K562 (cell line): ENCODE results near the gene SSH3. TPM values are rescaled to one million over a fixed set of nuclear protein-coding genes. Genes with fewer than 3 reads are reported as not detected.
A peak's percentile ranks its signal among the peaks of the same experiment; 100 is the strongest.

Experiments used
- CREM ChIP-seq: IDR thresholded peaks from 2 replicates; pipeline ENCODE4 v1.6.1; 2014; ENCODE audit warnings: antibody characterized with exemption, low read depth
- FOXJ2 ChIP-seq: fragments of 200-800 bp; sonication (Bioruptor generic); IDR thresholded peaks from 2 replicates; pipeline ENCODE4 v1.6.1; 2016; ENCODE audit warnings: missing genetic modification characterization, missing compliant biosample characterization
- GTF2A2 ChIP-seq: IDR thresholded peaks from 2 replicates; pipeline ENCODE4 v1.6.1; 2016; ENCODE audit warnings: mild to moderate bottlenecking, missing genetic modification characterization, missing compliant biosample characterization
- RAD51 ChIP-seq: fragments of 450-650 bp; IDR thresholded peaks from 2 replicates; pipeline ENCODE4 v1.7.1; 2016; ENCODE audit warnings: low read depth, mild to moderate bottlenecking, borderline replicate concordance
- ZC3H4 ChIP-seq: sonication (generic); formaldehyde crosslinking; IDR thresholded peaks from 2 replicates; pipeline ENCODE4 v1.9.0; 2021; ENCODE audit warnings: missing genetic modification reagents, borderline replicate concordance
- ZSCAN32 ChIP-seq: fragments of 450-650 bp; formaldehyde crosslinking; IDR thresholded peaks from 2 replicates; pipeline ENCODE4 v1.4.0; 2020; ENCODE audit warnings: mild to moderate bottlenecking, moderate library complexity
- polyA plus RNA-seq, 8 experiments: library from polyadenylated mRNA; depleted of rRNA in 4 of 8; stranded (reverse) in 5 of 8; unstranded in 3 of 8; fragments of >200 nt; fragmentation: Nextera tagmentation in 2 of 8; fragmentation: Illumina TruSeq in 1 of 8; extraction: Ambion mirVana in 2 of 8; extraction: Trizol in 1 of 8; gene quantifications; 2 replicates each; pipeline versions ENCODE4 v1.2.1 to v1.2.3, GENCODE V29; 2011 to 2014; ENCODE audit warnings: inconsistent platforms in 1 of 8, missing spikeins in 1 of 8
- total RNA-seq, 7 experiments: library from RNA; depleted of rRNA in 6 of 7; stranded (reverse); fragments of >200 nt in 6 of 7; fragmentation: Illumina TruSeq in 2 of 7; extraction: Trizol in 2 of 7; gene quantifications; 2 replicates each; pipeline versions ENCODE4 v1.2.1 to v1.2.3, GENCODE V29; 2011 to 2021; ENCODE audit warnings: low replicate concordance in 1 of 7
- TF ChIP-seq, protein P1 (sequence below), 2 experiments: fragments of 450-650 bp; formaldehyde crosslinking in 1 of 2; IDR thresholded peaks; 2 replicates each; pipeline versions ENCODE4 v1.4.0 to v1.6.1; 2014 to 2020; ENCODE audit warnings: mild to moderate bottlenecking in 2 of 2, borderline replicate concordance in 1 of 2, low read depth in 1 of 2
- TF ChIP-seq, protein P2 (sequence below): fragments of 450-650 bp; IDR thresholded peaks from 2 replicates; pipeline ENCODE4 v1.6.1; 2017; ENCODE audit warnings: antibody characterized with exemption
- TF ChIP-seq, protein P3 (sequence below), 2 experiments: IDR thresholded peaks; 2 replicates each; pipeline ENCODE4 v1.6.1; 2011; ENCODE audit warnings: borderline replicate concordance in 1 of 2, control low read depth in 1 of 2, low read depth in 1 of 2, low read length in 1 of 2, mild to moderate bottlenecking in 1 of 2, mixed read lengths in 1 of 2, moderate library complexity in 1 of 2; ENCODE audit not compliant: insufficient read depth in 1 of 2, insufficient read length in 1 of 2, poor library complexity in 1 of 2, severe bottlenecking in 1 of 2; ENCODE audit errors: extremely low read depth in 1 of 2
- TF ChIP-seq, protein P4 (sequence below): sonication (generic); formaldehyde crosslinking; IDR thresholded peaks from 2 replicates; pipeline ENCODE4 v1.9.0; 2022; ENCODE audit warnings: mild to moderate bottlenecking, missing genetic modification reagents

The SSH3 gene
- total and polyA plus RNA-seq, 9 of the 15 experiments (the other 6 are each of a cell fraction or from before 2014, with no cell fraction given): 0.07 to 1.0 (median 0.24) TPM; not detected in 3

DNA sequence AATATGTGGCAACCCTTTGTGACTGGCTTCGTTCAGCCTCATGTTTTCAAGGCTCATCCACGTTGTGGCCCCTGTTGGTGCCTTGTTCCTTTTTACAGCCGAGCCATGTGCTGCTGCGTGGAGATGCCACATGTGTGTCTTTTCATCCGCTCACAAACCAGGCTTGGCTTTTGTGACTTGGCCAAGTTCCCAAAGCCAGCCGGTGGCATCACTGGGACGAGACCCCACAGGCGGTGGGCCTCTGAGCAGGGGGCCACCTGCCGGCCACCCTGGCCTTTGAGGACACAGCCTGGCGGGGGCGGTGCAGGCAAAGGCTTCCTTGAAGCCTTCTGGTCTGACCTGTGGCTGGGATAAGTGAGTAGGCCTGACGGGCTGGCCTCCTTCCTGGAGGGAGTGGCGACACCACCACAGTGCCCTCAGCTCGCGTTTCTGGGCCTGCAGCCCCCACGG is 26.5 kb upstream of the SSH3 start (continued):
- TF ChIP-seq, protein P1, sequence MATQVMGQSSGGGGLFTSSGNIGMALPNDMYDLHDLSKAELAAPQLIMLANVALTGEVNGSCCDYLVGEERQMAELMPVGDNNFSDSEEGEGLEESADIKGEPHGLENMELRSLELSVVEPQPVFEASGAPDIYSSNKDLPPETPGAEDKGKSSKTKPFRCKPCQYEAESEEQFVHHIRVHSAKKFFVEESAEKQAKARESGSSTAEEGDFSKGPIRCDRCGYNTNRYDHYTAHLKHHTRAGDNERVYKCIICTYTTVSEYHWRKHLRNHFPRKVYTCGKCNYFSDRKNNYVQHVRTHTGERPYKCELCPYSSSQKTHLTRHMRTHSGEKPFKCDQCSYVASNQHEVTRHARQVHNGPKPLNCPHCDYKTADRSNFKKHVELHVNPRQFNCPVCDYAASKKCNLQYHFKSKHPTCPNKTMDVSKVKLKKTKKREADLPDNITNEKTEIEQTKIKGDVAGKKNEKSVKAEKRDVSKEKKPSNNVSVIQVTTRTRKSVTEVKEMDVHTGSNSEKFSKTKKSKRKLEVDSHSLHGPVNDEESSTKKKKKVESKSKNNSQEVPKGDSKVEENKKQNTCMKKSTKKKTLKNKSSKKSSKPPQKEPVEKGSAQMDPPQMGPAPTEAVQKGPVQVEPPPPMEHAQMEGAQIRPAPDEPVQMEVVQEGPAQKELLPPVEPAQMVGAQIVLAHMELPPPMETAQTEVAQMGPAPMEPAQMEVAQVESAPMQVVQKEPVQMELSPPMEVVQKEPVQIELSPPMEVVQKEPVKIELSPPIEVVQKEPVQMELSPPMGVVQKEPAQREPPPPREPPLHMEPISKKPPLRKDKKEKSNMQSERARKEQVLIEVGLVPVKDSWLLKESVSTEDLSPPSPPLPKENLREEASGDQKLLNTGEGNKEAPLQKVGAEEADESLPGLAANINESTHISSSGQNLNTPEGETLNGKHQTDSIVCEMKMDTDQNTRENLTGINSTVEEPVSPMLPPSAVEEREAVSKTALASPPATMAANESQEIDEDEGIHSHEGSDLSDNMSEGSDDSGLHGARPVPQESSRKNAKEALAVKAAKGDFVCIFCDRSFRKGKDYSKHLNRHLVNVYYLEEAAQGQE (IDR thresholded peaks at IDR 0.05; ENCODE audit: borderline replicate concordance): peak; percentile 46
- TF ChIP-seq, protein P1 (CRISPR knock-in tag; IDR thresholded peaks at IDR 0.05; ENCODE audit: low read depth): no peak
- TF ChIP-seq, protein P2, sequence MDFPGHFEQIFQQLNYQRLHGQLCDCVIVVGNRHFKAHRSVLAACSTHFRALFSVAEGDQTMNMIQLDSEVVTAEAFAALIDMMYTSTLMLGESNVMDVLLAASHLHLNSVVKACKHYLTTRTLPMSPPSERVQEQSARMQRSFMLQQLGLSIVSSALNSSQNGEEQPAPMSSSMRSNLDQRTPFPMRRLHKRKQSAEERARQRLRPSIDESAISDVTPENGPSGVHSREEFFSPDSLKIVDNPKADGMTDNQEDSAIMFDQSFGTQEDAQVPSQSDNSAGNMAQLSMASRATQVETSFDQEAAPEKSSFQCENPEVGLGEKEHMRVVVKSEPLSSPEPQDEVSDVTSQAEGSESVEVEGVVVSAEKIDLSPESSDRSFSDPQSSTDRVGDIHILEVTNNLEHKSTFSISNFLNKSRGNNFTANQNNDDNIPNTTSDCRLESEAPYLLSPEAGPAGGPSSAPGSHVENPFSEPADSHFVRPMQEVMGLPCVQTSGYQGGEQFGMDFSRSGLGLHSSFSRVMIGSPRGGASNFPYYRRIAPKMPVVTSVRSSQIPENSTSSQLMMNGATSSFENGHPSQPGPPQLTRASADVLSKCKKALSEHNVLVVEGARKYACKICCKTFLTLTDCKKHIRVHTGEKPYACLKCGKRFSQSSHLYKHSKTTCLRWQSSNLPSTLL: no peak
- TF ChIP-seq, protein P3, sequence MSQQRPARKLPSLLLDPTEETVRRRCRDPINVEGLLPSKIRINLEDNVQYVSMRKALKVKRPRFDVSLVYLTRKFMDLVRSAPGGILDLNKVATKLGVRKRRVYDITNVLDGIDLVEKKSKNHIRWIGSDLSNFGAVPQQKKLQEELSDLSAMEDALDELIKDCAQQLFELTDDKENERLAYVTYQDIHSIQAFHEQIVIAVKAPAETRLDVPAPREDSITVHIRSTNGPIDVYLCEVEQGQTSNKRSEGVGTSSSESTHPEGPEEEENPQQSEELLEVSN (IDR thresholded peaks at IDR 0.05; ENCODE audit: borderline replicate concordance in 1 of 2, extremely low read depth in 1 of 2, insufficient read depth in 1 of 2, insufficient read length in 1 of 2, low read depth in 1 of 2, low read length in 1 of 2, poor library complexity in 1 of 2, severe bottlenecking in 1 of 2): peak; percentile 58 to 60
- TF ChIP-seq ZC3H4 (no peak), CREM (no peak), RAD51 (no peak; the same call in 1 of the 2 replicates), FOXJ2 (tag) (no peak), GTF2A2 (tag) (no peak), ZSCAN32 (no peak)
- TF ChIP-seq, protein P4, sequence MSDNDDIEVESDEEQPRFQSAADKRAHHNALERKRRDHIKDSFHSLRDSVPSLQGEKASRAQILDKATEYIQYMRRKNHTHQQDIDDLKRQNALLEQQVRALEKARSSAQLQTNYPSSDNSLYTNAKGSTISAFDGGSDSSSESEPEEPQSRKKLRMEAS (CRISPR knock-in tag): peak; percentile 89
